GM18858 (cell line): ENCODE measurements around the gene STAP2.
"Not testable (repeated sequence)": the region's sequence is repeated elsewhere in the genome, so short reads cannot be mapped to it uniquely, and the experiment has no call there.

Source experiments
- ATAC-seq: cut with Tn5 transposase; IDR thresholded peaks from one replicate; pipeline ENCODE4 v1.9.1; 2021; ENCODE audit not compliant: unreplicated experiment

The STAP2 gene

GRCh38 chr19:4302243-4302640, 36.4 kb downstream of the STAP2 start, which contains the start of gene TMIGD2:
TMIGD2 (minus strand) TSS chr19:4302389; CDS start chr19:4302385, 4 bp downstream.
- ATAC-seq = no peak

GRCh38 chr19:4301590-4302242, 36.9 kb downstream of the STAP2 start:
- no peak for ATAC-seq

GRCh38 chr19:4300589-4300988, 38.0 kb downstream of the STAP2 start:
- no peak for ATAC-seq

GRCh38 chr19:4298810-4299550, 39.6 kb downstream of the STAP2 start:
- no peak for ATAC-seq

- ATAC-seq = no peak
Measured at GRCh38 chr19:4297901-4298809, 40.5 kb downstream of the STAP2 start.

- no peak for ATAC-seq
Measured at GRCh38 chr19:4295972-4296771, 42.5 kb downstream of the STAP2 start.

GRCh38 chr19:4294389-4294788, 44.2 kb downstream of the STAP2 start:
- no peak for ATAC-seq

GRCh38 chr19:4292515-4292914, 46.1 kb downstream of the STAP2 start:
- no peak for ATAC-seq

GRCh38 chr19:4291184-4291732, 47.4 kb downstream of the STAP2 start:
- ATAC-seq = no peak

GRCh38 chr19:4288091-4288777, 50.4 kb downstream of the STAP2 start:
- ATAC-seq = no peak

- ATAC-seq = not testable (repeated sequence)
Measured at GRCh38 chr19:4286141-4286540, 52.5 kb downstream of the STAP2 start.

GRCh38 chr19:4284974-4285373, 53.7 kb downstream of the STAP2 start:
- no peak for ATAC-seq

- no peak for ATAC-seq
Measured at GRCh38 chr19:4284176-4284958, 54.3 kb downstream of the STAP2 start.

GRCh38 chr19:4279530-4280422, 58.9 kb downstream of the STAP2 start:
- no peak for ATAC-seq

- ATAC-seq = no peak
Measured at GRCh38 chr19:4279267-4279529, 59.4 kb downstream of the STAP2 start.

- no peak for ATAC-seq
Measured at GRCh38 chr19:4278419-4279266, 60.0 kb downstream of the STAP2 start, which contains the start of gene SHD. SHD (plus strand) TSS chr19:4279266; CDS start chr19:4280064, 798 bp downstream.

- ATAC-seq = no peak
Measured at GRCh38 chr19:4278010-4278409, 60.6 kb downstream of the STAP2 start.
